HL-60/S4 (cell line): Measurements from ENCODE around the gene WNT9A.

Experiments
- in situ Hi-C: fragments of 300-500 bp; cut with MboI; formaldehyde crosslinking; loops from 2 replicates; pipeline ENCODE4 v1.14.3; 2022; ENCODE audit warnings: low sequenced_read_pairs

The WNT9A gene

DNA sequence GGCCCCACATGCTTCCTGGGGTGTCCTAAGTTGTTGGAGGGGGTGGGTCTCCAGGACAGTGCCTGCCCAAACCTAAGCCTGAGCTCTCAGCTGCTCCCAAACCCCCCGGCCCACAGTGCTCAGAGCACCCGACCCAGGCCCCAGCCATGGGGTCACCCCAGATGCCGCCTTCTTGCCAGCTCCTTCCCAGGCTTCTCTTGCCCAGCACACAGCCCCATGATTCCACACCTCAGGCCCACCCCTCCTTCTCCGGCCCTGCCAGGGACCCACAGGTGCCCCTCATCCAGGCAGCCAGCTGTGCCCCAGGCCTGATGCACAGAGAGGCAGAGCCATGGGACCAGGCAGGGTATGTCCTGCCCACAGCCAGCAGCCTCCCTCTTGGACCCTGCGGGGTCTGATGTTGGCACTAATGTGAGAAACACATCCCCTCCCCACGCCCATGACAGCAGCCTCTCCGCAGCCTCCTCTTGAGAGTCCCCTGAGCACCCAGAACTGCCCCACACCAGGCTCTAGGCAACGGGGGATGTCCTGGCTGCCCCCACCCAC, 4.9 kb downstream of the WNT9A start:
- in situ Hi-C loops, result no loop called here

DNA sequence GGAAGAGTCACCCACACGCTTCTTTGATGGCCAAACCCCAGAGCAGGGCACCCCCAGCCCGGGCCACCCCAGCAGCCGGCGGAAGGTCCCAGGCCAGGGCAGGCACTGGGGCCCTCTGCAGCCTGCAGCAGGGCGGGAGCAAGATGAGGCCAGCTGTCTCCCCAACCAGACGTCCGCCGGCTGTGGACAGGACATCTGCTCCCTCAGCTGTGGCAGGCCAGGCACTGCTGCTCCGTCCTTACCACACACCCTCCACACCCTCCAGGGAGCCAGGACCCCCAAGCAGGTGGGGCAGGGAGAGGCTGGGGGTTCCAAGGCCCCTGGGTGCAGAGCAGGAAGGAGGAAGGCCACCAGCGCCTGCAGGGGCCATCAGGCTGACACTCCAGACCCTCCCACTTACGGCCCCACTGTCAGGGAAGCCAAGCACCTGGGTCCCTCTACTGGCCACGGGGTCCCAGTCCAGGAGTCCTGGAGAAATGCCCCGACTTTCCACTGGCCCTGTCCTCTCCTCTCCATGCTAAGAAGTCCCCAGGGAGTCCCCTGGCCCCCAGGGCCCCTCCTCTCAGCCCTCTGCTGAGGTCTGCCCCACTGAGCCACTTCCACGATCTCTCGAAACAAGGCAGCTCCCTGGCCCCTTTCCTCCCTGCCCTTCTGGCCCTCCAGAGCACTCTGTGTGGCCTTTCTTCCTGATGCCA, 5.6 kb downstream of the WNT9A start:
- in situ Hi-C loops, result no loop called here

DNA sequence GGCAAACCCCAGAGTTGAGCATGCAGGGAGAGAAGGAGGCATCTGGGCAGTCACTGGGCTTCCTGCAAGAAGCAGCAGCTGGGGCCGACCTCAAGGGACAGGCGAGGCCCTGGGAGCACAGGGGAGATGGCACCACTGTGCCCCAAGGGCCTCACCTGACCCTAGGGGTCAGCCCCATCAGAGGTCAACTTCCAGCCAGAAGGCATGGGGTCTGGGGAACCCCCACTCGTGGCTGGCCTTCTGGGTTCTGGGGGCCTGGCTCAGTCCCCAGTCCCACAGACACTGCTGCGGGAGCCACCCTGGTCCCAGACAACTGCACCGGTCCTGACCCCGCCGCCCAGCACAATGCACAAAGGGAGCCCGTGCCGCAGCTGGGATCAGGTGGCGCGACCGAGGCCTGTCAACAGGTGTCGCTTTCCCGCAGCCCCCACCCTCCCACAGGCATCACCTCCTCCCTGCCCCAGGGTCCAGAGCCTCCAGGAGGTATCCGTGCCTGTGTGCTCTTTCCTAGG, 6.2 kb downstream of the WNT9A start:
- in situ Hi-C loops, result no loop called here

DNA sequence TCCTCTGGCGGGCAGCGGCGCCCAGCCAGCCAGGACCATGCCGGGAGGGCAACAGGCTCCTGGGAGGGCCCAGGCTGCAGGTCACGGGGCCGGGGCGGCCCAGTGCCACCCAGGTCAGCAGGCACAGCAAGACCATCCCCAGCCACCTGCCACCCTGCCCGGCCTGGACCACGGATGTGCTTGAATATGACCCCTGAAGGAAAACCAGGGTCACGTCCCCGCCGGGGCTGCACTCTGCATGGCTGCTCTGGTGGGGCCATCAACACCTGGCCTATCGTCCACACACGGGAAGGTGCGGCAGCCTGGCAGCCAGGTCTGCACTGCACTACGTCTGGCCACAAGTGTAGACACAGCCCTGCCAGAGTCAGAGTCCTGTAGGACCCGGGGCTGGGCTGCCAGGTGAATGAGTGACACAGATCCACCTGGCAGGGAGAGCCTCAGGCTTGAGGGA, 6.9 kb downstream of the WNT9A start:
- in situ Hi-C loops, result no loop called here

DNA sequence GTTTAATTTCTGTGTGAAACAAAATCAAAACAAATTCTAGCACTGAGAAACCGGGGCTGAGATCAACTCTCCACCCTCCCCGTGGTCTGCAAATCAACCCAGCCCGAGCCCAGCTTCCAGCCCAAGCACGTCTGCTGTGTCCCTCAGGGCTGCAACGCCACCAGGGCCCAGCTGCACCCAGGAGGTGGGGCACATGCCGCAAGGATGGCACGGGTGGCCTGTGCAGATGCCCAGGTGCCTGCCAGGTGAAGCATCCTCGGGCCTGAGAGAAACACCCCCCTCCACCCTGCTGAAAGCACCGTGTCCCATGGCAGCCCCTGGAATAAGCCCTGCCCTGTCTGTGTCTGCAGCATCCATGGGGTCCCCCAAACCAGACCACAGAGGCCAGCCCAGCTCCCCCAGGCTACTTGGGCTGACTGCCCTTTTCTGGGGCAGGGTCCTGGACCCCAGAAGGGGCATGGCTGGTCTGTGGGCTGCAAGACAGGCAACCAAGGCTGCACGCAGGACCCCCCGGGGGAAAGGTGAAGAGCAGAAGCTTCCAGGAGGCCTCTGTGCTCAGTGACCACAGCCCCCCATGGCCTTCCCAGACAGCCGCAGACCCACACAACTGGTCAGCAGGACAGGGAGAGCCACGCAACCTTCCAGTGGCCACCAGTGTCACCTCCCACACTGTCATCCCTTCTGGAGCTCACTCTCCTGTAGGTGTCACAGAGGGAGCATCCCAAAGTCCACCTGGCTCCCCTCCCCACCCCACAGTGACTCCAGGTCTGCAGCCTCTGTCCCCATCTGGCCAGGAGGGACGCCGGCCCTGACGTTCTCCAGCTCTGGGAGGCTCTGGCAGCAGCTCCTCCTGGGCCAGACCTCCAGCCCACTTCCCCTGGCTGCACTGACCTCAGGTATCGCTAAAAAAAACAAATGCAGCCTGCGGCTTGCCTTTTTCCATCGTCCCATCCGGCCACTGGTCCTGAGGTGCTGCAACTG, 7.7 kb downstream of the WNT9A start:
- in situ Hi-C loops, result no loop called here

DNA sequence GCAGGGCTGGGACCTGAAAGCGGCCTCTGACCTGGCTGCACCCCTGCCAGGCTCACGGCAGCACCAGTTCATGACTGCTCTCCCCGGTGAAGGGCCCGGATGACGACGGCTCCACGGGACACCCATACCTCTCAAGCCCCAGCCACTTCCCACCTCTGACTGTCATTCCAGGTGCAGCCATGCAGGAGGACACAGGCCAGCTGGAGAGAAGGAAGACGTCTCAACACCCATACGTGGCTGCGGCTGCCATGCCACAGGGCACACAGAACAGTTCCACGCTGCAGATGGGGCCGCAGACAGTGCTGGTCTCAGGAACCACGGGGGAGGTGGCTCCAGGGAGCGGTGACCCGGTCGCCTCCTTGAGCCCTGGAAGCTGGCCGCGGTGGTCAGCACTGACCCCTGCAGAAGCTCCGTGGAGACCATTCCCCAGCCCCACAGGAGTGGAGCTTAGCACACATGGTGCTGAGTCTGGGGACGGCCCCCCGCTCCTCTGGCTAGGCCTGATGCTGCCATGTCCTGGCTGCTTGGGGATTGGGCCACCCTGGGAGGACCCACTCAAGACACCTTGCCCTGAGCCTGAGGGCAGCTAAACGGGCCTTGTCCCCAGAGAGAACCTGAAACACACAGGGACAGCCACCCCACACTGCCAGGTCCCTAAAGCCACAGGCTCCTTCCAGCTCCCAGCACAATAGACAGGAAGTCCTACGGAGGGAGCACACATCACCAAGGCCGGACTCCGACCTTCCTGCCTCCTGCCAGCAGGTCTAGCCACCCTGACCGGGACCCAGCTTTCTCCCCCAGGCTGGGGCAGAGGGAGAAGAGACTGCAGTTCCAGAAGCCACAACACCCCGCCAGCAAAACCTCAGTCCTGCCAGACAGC, 8.6 kb downstream of the WNT9A start:
- in situ Hi-C loops, result no loop called here

DNA sequence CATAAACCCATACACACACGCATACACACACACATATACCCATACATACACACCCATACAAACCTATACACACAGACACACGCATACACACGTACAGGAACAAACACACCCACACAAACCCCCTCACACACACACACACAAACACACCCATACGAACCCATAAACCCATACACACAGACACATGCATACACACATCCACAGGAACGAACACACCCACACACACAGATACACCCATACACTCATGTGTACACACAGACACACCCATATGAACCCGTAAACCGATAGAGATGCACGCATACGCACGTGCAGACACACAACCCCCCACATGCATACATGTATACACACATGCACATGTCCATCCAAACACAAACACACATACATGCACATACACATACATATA, 9.5 kb downstream of the WNT9A start:
- in situ Hi-C loops, result no loop called here

DNA sequence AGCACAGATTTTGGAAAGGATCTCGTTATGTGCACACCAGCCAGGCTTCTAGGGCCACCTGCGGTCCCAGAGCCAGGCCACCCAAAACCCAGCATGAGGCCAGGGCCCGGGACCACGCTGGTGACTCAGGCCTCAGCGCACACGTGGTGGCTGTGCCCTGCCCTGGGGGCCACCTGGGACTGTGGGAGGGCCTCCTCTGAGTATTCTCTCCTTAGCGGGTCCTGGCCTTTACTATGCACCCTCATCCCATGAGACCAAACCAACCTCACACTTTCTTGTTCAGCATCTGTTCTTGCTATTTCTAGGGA, 9.9 kb downstream of the WNT9A start:
- in situ Hi-C loops, result no loop called here

DNA sequence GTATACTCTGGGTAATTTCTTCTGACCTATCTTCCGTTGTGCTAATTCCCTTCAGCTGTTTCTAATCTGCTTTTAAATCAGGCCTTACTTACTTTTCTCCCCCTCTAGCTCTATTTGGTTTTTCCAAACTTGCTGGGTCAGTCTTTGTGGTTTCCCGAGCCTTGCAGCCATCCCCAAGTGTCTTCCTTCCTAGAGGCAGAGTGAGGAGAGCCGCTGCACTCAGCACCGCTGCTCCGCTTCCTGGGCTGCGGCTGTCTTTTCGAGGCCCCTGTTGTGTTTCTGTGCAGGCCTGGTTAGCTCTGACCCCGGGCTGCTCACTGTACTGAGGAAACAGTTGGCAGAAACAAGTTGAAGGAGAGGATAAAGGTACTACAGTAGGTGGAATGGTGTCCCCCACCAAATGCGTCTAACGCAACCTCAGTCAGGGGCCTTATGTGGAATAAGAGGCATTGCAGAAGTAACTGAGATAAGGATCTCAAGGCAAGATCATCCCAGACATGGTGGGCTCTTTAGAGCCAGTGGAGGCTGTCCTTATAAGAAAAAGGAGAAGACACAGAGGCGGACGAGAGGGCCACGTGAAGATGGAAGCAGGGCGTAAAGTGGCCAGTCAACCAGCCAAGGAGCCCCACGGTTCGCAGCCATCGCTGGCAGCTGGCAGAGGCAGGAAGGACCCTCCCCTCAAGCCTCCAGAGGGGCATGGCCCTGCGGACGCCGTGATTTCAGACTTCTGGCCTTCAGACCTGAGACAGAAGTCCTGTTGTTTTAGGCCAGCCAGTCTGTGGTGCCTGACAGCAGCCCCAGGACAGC, 10.5 kb downstream of the WNT9A start:
- in situ Hi-C loops, result no loop called here

DNA sequence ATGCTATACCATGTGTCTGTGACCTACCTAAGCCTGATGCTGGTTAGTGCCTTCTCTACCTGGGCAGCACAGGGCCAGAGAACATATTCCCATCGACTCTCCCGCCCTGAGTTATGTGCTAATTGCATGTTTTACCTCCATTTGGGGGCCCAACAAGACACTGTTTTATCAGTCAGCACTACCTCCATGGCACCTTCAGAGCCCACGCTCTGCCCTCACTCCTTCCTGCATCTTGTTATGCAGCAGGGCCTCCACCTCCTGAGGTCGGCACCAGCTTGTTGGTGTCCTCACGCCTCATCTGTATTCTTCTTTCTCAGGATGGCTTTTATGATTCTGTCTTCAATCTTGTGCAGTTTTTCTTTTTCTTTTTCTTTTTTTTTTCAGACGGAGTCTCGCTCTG, 11.9 kb downstream of the WNT9A start:
- in situ Hi-C loops, result no loop called here

DNA sequence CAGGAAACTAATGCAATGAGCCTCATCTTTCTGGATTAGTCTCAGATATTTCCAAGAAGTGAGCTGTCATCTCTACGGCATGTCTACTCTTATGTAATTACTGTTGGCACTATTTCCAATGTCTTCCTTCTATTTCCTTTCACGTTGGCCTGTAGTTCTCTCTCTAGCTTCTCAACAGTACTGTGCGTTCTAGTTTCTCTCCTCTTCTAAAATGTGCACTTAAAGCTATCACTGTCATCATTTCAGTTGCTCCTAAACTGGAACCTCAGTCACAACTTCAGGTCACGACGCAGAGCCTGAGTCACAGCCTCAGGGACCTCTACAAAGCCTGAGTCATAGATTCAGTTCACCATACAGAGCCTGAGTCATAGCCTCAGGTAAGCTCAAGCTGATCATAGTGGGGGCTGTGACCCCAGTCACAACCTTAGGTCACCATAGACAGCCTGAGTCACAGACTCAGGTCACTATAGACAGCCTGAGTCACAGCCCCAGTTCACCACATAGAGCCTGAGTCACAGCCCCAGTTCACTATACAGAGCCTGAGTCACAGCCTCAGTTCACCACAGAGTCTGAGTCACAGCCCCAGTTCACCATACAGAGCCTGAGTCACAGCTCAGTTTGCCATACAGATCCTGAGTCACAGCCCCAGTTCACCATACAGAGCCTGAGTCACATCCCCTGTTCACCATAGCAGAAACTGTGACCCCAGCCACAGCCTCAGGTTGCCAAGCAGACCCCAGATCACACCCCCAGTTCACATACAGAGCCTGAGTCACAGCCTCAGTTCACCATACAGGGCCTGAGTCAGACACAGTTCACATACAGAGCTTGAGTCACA, 13.0 kb downstream of the WNT9A start:
- in situ Hi-C loops, result no loop called here

DNA sequence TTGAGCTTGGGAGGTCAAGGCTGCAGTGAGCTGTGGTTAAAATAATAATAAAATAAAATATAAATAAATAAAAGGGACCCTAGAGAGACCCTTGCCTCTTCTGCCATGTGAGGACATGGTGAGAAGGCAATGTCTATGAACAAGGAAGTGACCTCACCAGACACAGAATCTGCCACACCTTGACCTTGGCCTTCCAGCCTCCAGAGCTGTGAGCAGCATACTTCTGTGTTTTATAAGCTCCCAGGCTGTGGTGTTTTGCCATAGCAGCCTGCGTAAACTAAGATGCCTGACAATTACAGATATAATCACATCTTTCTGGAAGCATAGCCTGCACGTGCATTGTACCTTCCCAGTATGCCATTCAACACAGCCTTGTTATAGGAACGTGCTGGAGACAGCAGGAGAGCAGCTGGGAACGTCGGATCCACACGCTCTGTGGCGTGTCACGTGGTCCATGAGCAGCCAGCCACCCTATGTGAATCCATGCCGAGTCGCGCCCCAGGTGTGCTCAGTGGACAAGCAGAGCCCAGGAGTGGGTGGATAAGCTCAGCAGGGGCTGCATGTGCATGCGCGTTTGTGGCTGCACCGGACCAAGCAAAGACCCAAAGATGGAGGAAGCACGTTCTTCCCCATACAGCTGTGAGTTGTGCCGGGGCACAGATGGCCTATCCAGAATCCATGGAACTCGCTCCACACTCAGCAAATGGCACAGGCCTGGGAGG, 17.8 kb downstream of the WNT9A start:
- in situ Hi-C loops, result no loop called here

DNA sequence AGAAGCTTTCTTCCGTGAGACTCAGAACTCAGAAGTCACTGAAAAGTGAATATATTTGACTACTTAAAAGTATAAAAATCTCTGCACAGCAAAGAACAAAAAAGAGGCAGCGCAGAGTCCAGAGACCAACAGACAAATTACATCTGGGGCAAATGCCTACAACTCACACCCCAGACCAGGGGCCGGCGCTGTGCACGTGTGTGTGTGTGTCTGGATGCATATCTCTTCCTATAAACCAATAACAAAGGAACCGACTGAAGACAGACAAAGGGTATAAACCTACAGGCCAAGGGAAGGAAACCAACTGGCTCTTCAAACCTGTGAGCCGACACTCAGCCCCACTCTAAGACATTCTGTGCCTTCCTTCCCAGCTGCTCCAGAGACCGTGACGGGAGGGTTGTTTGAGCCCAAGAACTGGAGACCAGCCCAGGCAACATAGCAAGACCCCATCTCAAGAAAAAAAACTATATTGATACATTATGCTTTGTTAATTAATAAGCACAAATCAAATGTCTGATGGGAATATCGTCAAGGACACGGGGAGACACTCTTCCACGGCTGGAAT, 18.8 kb downstream of the WNT9A start:
- in situ Hi-C loops, result no loop called here

DNA sequence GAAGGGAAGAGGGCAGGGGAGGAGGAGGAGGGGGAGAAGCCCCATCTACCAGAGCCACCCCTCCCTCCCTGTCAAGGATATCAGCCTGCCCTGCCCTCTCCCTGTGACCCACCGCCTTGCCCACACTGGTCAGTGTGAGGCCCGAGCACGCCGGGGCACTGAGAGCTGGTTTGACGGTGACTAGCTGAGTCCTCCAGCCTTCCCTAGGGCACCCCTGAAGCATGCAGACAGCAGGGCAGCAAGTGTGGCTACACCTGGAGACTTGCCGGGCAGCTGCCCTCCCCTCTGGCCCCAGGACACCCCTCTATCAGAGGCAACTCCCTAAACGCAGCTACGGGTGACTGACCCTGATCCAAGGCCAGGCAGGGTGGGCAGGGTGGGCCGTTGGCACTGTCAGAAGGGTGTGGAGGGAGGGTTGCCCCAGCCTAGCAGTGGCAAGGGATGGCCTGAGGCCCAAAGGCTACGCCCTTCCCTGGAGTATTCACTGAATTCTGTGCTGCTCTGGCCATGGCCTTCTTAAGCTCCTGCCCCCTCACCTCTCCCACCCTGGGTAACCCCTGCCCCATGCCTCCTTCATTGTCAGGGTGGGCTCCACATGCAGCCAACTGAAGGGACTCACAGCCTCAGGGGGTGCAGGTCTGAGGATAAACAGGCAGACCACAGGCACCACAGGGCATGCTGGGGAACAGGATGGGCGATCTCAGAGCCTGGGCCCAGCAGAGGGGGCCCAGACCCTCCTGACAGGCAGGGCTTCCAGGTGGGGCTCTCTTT, 19.6 kb downstream of the WNT9A start:
- in situ Hi-C loops, result no loop called here

DNA sequence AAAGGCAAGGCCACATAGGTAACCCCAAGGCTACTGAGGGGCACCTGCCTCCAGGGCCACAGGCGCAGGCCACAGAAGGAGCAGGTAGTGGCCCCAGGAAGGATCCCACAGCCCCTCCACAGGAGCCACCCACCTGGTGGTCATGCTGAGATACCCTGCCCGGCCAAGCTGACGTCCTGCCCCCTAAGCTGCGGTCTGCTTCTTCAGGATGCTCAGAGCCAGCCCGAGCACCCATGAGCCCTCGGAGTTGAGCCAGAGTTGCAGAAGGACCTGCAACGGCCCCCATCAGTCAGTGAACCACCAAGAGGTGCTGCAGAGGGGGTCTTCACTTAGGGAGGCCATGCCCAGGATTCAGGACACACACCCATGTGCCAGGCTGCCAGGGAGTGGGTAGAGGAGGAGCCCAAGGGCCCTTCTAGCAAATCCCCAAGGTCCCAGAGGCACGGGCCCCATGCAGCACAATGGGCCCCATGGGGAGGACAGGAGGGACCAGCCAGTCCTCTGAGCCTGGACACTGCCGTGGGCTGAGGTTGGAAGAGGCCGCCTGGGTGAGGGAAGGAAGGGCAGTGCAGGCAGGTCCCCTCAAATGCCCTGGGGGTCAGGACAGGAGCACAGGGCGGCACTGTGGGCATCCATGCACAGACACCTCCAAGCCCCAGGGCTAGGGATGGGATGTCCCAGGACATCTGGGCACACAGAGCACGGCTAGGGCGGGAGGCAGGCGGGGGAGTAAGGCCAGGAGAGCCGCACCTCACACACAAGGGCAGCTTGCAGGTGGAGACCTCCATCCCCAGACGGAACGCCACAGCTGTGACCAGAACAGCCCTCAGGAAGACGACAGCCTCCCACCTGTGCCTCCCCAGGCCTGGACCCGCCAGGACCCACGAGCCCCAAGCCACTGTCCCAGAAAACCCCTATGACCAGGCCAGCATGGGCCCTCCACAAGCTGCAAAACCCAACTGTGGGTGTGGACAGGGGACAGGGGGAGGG, 20.5 kb downstream of the WNT9A start:
- in situ Hi-C loops, result no loop called here

DNA sequence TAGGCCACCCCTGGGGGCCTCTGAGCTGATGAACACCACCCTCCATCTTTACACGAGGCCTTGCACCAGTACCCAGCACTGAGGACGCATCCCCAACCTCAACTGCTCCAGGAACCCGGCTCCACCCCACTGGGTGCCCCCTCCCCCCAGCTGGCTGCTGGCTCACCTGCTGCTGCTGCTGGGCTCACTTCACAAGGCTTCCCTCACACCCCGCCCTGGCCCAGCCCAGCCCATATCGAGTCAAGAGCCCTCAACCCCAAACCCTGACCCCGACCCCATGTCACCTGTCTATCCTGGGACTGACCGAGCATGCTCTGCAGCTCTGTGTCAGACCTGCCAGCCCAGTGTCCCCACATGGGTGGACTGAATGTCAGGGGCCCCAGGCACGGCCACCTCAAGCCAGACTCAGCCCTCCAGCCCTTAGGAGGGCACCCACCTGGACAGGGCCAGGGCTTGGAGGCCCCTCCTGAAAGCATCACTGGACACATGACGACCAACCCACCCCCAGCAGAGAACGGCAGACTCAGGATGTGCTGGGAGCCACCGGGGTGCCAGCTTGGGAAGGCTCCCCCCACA, 21.4 kb downstream of the WNT9A start:
- in situ Hi-C loops, result no loop called here
